Breast epithelium (tissue), 4 donors: ENCODE results near the gene TNFSF13. TPM values are rescaled to one million over a fixed set of nuclear protein-coding genes. Genes with fewer than 3 reads are reported as not detected.

ENCODE experiments used
- DNase-seq, 2 donors: peaks; one replicate each; pipeline ENCODE4 v3.0.0-alpha.2; 2019; ENCODE audit warnings: low spot score in 2 of 2
- H3K27ac ChIP-seq, 2 donors: fragments of 200-600 bp; sonication (generic) in 1 of 2; one replicate each; pipeline ENCODE4 v1.5.1; 2016 to 2019; ENCODE audit warnings: mild to moderate bottlenecking in 1 of 2
- H3K27me3 ChIP-seq, 2 donors: fragments of 200-600 bp; sonication (generic) in 1 of 2; one replicate each; pipeline versions ENCODE4 v1.5.1 to v1.6.0; 2017 to 2019; ENCODE audit warnings: control low read depth in 1 of 2, mild to moderate bottlenecking in 1 of 2
- H3K36me3 ChIP-seq: fragments of 200-600 bp; one replicate; pipeline ENCODE4 v1.5.1; 2019
- H3K4me1 ChIP-seq, 2 donors: fragments of 200-600 bp; sonication (generic); one replicate each; pipeline ENCODE4 v1.5.1; 2016 to 2019; ENCODE audit warnings: control low read depth in 1 of 2
- H3K4me3 ChIP-seq, 3 donors: fragments of 200-600 bp; sonication (generic); 1 replicate in 2 of 3; 2 replicates in 1 of 3; pipeline ENCODE4 v1.5.1; 2016 to 2019; ENCODE audit warnings: mild to moderate bottlenecking in 3 of 3, moderate library complexity in 2 of 3
- H3K9me3 ChIP-seq, 2 donors: fragments of 200-600 bp; sonication (generic) in 1 of 2; one replicate each; pipeline ENCODE4 v1.5.1; 2016 to 2019; ENCODE audit warnings: control low read depth in 1 of 2
- CTCF ChIP-seq, 3 donors: fragments of 450-650 bp; IDR thresholded peaks; one replicate each; pipeline ENCODE4 v1.5.1; 2016 to 2017; ENCODE audit warnings: antibody characterized with exemption in 3 of 3, mild to moderate bottlenecking in 3 of 3, moderate library complexity in 3 of 3
- POLR2A ChIP-seq: fragments of 450-650 bp; IDR thresholded peaks from one replicate; pipeline ENCODE4 v1.6.1; 2016; ENCODE audit warnings: antibody characterized with exemption, mild to moderate bottlenecking, moderate library complexity
- POLR2AphosphoS5 ChIP-seq, 3 donors: sonication (generic); formaldehyde crosslinking; IDR thresholded peaks; one replicate each; pipeline ENCODE4 v1.6.1; 2017; ENCODE audit warnings: antibody characterized with exemption in 3 of 3
- intact Hi-C: fragments of 100-400 bp; cut with DNase I; formaldehyde crosslinking; loops from one replicate; pipeline ENCODE4 v1.15.1; 2023; ENCODE audit warnings: low total_unique reads
- total RNA-seq, 3 donors: library from RNA; depleted of rRNA; stranded (reverse); fragments of >200 nt; gene quantifications; one replicate each; pipeline ENCODE4 v1.1.0, GENCODE V29; 2016

TNFSF13 gene
- total RNA-seq, 3 donors from 2014 or later = 25.2 to 36.7 (median 33.6) TPM

DNA sequence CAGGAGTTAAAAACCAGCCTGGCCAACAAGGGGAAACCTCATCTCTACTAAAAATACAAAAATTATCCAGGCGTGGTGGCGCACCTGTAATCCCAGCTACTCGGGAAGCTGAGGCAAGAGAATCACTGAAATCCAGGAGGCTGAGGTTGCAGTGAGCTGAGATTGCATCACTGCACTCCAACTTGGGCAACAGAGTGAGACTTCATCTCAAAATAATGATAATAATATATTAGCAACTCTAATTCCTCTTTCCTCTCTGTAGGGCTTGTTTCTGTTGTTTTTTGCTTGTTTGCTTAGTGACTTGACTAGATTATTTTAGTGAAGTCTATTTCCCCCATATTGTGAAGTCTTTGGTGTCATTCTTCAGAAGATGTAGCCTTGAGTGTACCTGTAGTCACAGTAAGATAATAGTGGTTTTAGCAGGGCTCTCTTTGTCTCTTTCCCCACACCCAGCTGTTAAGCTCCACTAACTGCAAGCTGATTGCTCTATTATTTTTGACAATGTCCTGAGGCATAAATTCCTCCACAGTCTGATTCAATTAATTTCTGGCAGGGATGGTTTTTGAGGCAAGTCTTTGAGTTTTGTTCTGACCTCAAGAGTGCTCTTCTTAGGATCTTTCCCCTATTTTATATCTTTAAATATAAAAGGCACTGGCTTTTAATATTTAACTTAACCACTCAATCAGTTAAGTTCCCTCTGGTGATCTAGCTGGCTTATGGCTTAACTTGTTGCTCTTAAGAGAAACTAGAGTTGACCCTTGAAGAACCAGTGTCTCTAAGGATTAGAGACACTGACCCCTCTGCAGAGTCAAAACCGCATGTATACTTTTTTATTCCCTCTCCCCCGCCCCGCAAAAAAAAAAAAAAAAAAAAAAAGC, 28.3 kb upstream of the TNFSF13 start:
- no peak overlapping the region for H3K27ac ChIP-seq
- H3K9me3 ChIP-seq = peaks cover 10 to 25% of the 10 kb centered on the region in 2 donors
- no peaks in the 10 kb centered on the region for H3K4me1 ChIP-seq
- intact Hi-C loops = no loop called here
- H3K27me3 ChIP-seq = no peaks in the 10 kb centered on the region
- H3K4me3 ChIP-seq = no peak overlapping the region
- no peak for DNase-seq
- no peaks in the 10 kb centered on the region for H3K36me3 ChIP-seq
- TF ChIP-seq POLR2A (no peak), CTCF (IDR thresholded peaks at IDR 0.05) (no peak), POLR2AphosphoS5 (IDR thresholded peaks at IDR 0.05) (no peak)

- Histone ChIP-seq H3K27ac (no peak overlapping the region), H3K4me3 (no peak overlapping the region), H3K9me3 (peaks cover 0 to 6% of the 10 kb centered on the region in 2 donors), H3K36me3 (no peaks in the 10 kb centered on the region), H3K4me1 (no peaks in the 10 kb centered on the region), H3K27me3 (no peaks in the 10 kb centered on the region)
- no peak for TF ChIP-seq CTCF (IDR thresholded peaks at IDR 0.05)
- DNase-seq = no peak
- intact Hi-C loops = no loop called here
Observed at GRCh38 chr17:7538050-7538449, 20.5 kb upstream of the TNFSF13 start.

DNA sequence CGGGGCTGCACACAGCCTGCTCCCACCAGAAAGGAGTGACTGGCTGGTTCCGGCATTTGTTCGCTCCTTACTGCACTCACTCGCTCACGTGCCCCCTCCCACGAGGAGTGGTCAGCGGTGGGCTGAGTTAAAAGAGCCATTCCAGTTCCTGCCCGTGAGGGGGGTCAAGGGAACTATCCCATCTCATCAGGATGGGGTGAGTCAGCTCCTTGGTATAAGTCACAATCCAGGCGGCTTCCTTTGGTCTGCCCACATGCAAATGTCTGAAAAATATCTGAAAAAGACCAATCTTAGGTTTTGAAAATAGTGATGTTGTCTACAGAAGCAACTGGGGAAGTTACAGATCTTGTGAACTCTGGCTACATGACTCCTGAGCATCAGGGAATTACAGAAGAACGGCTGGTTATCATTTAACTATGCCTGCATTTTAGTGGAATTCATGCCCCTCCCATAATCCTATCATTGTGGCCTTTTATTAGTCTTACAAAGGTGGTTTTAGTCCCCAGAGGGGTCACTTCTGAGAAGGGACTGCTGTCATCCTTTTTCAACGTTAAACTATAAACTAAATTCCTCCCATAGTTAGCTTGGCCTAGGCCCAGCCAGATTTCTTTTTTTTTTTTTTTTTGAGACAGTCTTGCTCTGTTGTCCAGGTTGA, 19.5 kb upstream of the TNFSF13 start:
- no peak overlapping the region for H3K27ac ChIP-seq
- no peak overlapping the region for H3K4me3 ChIP-seq
- H3K36me3 ChIP-seq = no peaks in the 10 kb centered on the region
- intact Hi-C loops = no loop called here
- no peaks in the 10 kb centered on the region for H3K27me3 ChIP-seq
- H3K4me1 ChIP-seq = no peaks in the 10 kb centered on the region
- DNase-seq = no peak
- TF ChIP-seq CTCF (IDR thresholded peaks at IDR 0.05) (no peak), POLR2A (no peak), POLR2AphosphoS5 (IDR thresholded peaks at IDR 0.05) (no peak)
- peaks cover 0 to 6% of the 10 kb centered on the region in 2 donors for H3K9me3 ChIP-seq

DNA sequence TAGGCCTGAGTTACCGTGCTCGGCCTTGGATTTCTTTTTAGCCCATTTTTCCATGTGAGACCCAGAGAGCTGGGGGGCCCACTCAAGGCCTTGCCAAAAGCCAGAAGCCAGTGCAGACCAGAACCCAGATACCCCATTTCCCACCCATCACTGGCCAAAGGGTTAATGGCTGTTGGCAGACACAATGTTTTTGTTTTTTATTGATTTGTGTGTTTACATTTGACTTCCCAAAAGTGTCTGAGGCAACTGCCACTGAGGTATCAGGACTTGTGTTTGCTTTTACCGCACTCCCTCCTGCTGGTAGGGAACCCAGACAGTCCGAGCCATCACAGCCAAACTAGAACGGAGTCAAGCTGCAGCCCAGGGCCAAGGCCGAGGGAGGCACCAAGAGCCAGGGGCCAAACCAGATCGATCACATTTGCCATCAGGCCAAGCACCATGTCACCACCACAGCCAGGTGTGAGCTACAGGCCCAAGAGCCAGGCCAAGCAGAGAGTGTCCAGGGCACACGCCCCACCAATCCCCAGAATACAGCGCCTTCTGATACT, 17.4 kb upstream of the TNFSF13 start:
- no peak for DNase-seq
- H3K27me3 ChIP-seq = no peaks in the 10 kb centered on the region
- H3K27ac ChIP-seq = no peak overlapping the region
- no peak overlapping the region for H3K4me3 ChIP-seq
- peaks cover 0 to 6% of the 10 kb centered on the region in 2 donors for H3K9me3 ChIP-seq
- TF ChIP-seq CTCF (IDR thresholded peaks at IDR 0.05) (no peak), POLR2A (no peak), POLR2AphosphoS5 (IDR thresholded peaks at IDR 0.05) (no peak)
- no peaks in the 10 kb centered on the region for H3K4me1 ChIP-seq
- no peaks in the 10 kb centered on the region for H3K36me3 ChIP-seq
- intact Hi-C loops = no loop called here

GRCh38 chr17:7544911-7545310, 13.6 kb upstream of the TNFSF13 start:
- intact Hi-C loops = no loop called here
- TF ChIP-seq CTCF (IDR thresholded peaks at IDR 0.05) = no peak
- no peak for TF ChIP-seq POLR2AphosphoS5 (IDR thresholded peaks at IDR 0.05)
- TF ChIP-seq POLR2A = no peak
- H3K36me3 ChIP-seq = no peaks in the 10 kb centered on the region
- no peaks in the 10 kb centered on the region for H3K27me3 ChIP-seq
- peaks cover 2 to 6% of the 10 kb centered on the region in 2 donors for H3K4me1 ChIP-seq
- DNase-seq = no peak
- H3K4me3 ChIP-seq = no peak overlapping the region
- H3K27ac ChIP-seq = no peak overlapping the region
- H3K9me3 ChIP-seq = no peaks in the 10 kb centered on the region
